ENCODE data around the gene ZNF200. TPM values are rescaled to one million over a fixed set of nuclear protein-coding genes. Genes with fewer than 3 reads are reported as not detected.

The ZNF200 gene
- total and polyA plus RNA-seq, 2 of the 13 experiments (the other 11 are each of a cell fraction or from before 2014, with no cell fraction given) = 3.5 to 16.5 TPM

DNA sequence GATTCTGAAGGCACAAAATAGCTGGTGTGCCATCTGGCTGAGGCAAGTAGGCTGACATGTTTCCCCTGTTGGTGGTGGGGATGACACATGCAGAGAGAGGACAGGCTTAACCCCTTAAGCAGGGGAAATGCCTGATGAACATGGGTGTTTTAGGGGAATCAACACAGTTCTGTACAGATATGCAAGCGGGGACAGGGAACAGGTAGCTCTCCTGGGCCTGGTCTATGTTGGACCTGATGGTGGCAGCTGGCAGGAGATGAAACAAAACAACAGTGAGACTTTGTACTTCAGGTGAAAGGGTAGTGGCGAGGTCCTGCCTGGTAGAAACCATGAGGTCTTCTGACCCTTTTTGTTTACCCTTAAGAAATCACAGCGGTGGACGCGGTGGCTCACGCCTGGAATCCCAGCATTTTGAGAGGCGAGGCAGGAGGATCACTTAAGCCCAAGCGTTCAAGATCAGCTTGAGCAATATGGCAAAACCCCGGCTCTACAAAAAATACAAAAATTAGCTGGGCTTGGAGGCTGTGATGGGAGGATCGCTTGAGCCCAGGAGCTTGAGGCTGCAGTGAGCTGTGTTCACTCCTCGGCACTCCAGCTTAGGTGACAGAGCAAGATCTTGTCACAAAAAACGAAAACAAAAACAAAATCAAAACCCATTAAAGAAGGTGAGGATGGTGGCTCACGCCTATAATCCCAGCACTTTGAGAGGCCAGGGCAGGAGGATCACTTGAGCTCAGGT is 36.5 kb downstream of the ZNF200 start (continued):
- peak; percentile 21; the same call in 1 of the 2 replicates for TF ChIP-seq ETV5 (CRISPR knock-in tag; IDR thresholded peaks at IDR 0.05; ENCODE audit: borderline replicate concordance)
- TF ChIP-seq, protein P1, sequence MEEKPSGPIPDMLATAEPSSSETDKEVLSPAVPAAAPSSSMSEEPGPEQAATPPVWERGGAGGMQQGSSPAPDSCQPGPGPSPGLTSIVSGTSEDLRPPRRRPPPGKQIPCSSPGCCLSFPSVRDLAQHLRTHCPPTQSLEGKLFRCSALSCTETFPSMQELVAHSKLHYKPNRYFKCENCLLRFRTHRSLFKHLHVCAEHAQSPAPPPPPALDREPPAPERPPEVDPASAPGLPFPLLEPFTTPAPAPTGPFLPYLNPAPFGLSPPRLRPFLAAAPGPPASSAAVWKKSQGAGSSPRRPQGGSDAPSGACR (CRISPR knock-in tag; IDR thresholded peaks at IDR 0.05) = peak; percentile 85
- no peak for TF ChIP-seq MATR3 (CRISPR knock-in tag; IDR thresholded peaks at IDR 0.05)
- TF ChIP-seq ZBTB38 (CRISPR knock-in tag; IDR thresholded peaks at IDR 0.05) = 0 out of 2 replicates have a peak, but pooled peaks have one; percentile 24
- TF ChIP-seq, protein P2, sequence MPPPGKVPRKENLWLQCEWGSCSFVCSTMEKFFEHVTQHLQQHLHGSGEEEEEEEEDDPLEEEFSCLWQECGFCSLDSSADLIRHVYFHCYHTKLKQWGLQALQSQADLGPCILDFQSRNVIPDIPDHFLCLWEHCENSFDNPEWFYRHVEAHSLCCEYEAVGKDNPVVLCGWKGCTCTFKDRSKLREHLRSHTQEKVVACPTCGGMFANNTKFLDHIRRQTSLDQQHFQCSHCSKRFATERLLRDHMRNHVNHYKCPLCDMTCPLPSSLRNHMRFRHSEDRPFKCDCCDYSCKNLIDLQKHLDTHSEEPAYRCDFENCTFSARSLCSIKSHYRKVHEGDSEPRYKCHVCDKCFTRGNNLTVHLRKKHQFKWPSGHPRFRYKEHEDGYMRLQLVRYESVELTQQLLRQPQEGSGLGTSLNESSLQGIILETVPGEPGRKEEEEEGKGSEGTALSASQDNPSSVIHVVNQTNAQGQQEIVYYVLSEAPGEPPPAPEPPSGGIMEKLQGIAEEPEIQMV (CRISPR knock-in tag; IDR thresholded peaks at IDR 0.05; ENCODE audit: low read depth) = no peak
- TF ChIP-seq PAWR (CRISPR knock-in tag; IDR thresholded peaks at IDR 0.05; ENCODE audit: borderline replicate concordance) = no peak
- TF ChIP-seq DPF2 (CRISPR knock-in tag; IDR thresholded peaks at IDR 0.05; ENCODE audit: borderline replicate concordance, low read depth) = 0 out of 2 replicates have a peak, but pooled peaks have one; percentile 71
- TF ChIP-seq CREM (IDR thresholded peaks at IDR 0.05) = no peak
- TF ChIP-seq CREM (CRISPR knock-in tag; IDR thresholded peaks at IDR 0.05) = no peak
- TF ChIP-seq, protein P3, sequence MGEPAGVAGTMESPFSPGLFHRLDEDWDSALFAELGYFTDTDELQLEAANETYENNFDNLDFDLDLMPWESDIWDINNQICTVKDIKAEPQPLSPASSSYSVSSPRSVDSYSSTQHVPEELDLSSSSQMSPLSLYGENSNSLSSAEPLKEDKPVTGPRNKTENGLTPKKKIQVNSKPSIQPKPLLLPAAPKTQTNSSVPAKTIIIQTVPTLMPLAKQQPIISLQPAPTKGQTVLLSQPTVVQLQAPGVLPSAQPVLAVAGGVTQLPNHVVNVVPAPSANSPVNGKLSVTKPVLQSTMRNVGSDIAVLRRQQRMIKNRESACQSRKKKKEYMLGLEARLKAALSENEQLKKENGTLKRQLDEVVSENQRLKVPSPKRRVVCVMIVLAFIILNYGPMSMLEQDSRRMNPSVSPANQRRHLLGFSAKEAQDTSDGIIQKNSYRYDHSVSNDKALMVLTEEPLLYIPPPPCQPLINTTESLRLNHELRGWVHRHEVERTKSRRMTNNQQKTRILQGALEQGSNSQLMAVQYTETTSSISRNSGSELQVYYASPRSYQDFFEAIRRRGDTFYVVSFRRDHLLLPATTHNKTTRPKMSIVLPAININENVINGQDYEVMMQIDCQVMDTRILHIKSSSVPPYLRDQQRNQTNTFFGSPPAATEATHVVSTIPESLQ (CRISPR knock-in tag; conservative IDR thresholded peaks at IDR 0.05) = 0 out of 2 replicates have a peak, but pooled peaks have one; percentile 70
- TF ChIP-seq GTF3A (CRISPR knock-in tag; conservative IDR thresholded peaks at IDR 0.05) = no peak
- TF ChIP-seq ZNF761 (CRISPR knock-in tag; conservative IDR thresholded peaks at IDR 0.05) = no peak
- TF ChIP-seq ZNF883 (CRISPR knock-in tag; IDR thresholded peaks at IDR 0.05; ENCODE audit: not compliant biosample characterization) = no peak
- TF ChIP-seq SALL1 (CRISPR knock-in tag; IDR thresholded peaks at IDR 0.05) = peak; percentile 80
- TF ChIP-seq GABPA (IDR thresholded peaks at IDR 0.05; ENCODE audit: low read depth, low read length) = no peak
- 0 out of 2 replicates have a peak, but pooled peaks have one; percentile 31 for TF ChIP-seq GABPA (CRISPR knock-in tag; IDR thresholded peaks at IDR 0.05; ENCODE audit: low read depth)
- TF ChIP-seq ONECUT2 (CRISPR knock-in tag; IDR thresholded peaks at IDR 0.05) = no peak
- TF ChIP-seq, protein P4, sequence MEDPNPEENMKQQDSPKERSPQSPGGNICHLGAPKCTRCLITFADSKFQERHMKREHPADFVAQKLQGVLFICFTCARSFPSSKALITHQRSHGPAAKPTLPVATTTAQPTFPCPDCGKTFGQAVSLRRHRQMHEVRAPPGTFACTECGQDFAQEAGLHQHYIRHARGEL (CRISPR knock-in tag; IDR thresholded peaks at IDR 0.05) = no peak
- no peak for TF ChIP-seq ZNF589 (CRISPR knock-in tag; conservative IDR thresholded peaks at IDR 0.05)
- TF ChIP-seq, protein P5, sequence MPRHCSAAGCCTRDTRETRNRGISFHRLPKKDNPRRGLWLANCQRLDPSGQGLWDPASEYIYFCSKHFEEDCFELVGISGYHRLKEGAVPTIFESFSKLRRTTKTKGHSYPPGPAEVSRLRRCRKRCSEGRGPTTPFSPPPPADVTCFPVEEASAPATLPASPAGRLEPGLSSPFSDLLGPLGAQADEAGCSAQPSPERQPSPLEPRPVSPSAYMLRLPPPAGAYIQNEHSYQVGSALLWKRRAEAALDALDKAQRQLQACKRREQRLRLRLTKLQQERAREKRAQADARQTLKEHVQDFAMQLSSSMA (CRISPR knock-in tag; IDR thresholded peaks at IDR 0.05) = 0 out of 2 replicates have a peak, but pooled peaks have one; percentile 38
- TF ChIP-seq MTF2 (CRISPR knock-in tag; IDR thresholded peaks at IDR 0.05; ENCODE audit: borderline replicate concordance) = no peak
- TF ChIP-seq NR2F2 (IDR thresholded peaks at IDR 0.05; ENCODE audit: borderline replicate concordance, low read depth) = peak; percentile 53; the same call in 1 of the 2 replicates
- TF ChIP-seq, protein P6, sequence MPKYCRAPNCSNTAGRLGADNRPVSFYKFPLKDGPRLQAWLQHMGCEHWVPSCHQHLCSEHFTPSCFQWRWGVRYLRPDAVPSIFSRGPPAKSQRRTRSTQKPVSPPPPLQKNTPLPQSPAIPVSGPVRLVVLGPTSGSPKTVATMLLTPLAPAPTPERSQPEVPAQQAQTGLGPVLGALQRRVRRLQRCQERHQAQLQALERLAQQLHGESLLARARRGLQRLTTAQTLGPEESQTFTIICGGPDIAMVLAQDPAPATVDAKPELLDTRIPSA (CRISPR knock-in tag; IDR thresholded peaks at IDR 0.05; ENCODE audit: borderline replicate concordance) = no peak
- TF ChIP-seq NCOA2 (CRISPR knock-in tag; IDR thresholded peaks at IDR 0.05) = peak; percentile 59; the same call in 1 of the 2 replicates
- no peak for TF ChIP-seq ZNF235 (CRISPR knock-in tag; IDR thresholded peaks at IDR 0.05; ENCODE audit: borderline replicate concordance)

All from HepG2 (cell line).